ENCODE results near the gene RAC2. TPM values are rescaled to one million over a fixed set of nuclear protein-coding genes. Genes with fewer than 3 reads are reported as not detected.

The RAC2 gene
- total and polyA plus RNA-seq, 2 of the 8 experiments (the other 6 are each of a cell fraction or from before 2014, with no cell fraction given): 2.3 to 4.3 TPM

DNA sequence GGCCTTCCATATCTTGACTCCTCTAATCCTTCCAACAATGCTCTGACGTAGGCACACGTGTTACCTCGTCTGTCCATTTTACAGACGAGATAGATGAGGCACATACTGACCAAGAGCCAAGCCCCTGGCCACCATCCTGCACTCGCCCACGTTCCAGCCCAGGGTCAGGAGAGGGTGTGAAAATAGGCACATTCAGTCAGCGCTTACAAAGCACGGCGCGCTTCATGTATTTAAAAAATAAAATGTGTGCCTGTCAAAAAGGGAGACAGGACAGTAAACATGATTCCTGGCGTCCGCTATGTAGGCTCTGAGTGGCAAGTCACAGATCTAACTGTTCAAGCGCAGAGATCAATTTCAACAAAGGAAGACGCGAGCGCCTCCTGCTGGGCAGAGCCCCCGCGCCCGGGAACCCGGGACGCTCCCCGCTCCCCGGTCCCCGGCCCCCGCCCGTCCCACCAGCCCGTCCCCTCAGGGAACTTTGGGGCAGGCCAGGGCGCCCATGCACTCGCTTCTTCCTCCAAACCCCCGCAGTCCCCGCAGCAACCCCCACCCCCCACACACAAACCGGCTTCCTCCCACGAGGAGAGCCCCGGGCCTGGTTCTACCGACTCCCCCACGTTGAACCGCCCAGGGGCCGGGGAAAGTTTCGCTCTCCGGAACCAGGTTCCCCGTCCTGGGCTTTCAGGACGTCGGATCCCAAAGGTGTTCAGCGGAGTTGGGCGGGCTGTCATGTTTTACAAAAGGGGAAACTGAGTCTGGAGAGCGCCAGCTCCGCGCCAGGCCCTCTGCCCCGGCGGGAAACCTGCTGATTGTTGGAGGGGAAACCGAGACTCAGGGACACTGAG, 45.6 kb downstream of the RAC2 start (continued):
- TF ChIP-seq RAD21 (IDR thresholded peaks at IDR 0.05 in 1 of 2, conservative IDR thresholded peaks at IDR 0.05 in 1 of 2; ENCODE audit: low read depth in 2 of 2, low read length in 2 of 2): peak; percentile 64 to 69
- no peak for TF ChIP-seq SP2 (IDR thresholded peaks at IDR 0.05; ENCODE audit: low read length)
- no peak for TF ChIP-seq EP300 (IDR thresholded peaks at IDR 0.05; ENCODE audit: borderline replicate concordance in 1 of 2, low read depth in 2 of 2, low read length in 2 of 2)
- no peak for TF ChIP-seq TAF1 (IDR thresholded peaks at IDR 0.05; ENCODE audit: low read depth, low read length)
- TF ChIP-seq SAP30 (IDR thresholded peaks at IDR 0.05; ENCODE audit: insufficient read depth, insufficient replicate concordance, low read length): peak; percentile 56
- TF ChIP-seq SIN3A (conservative IDR thresholded peaks at IDR 0.05 in 1 of 2, IDR thresholded peaks at IDR 0.05 in 1 of 2; ENCODE audit: low read depth in 1 of 2, low read length in 2 of 2): peak in 1 of 2 experiments; percentile 57; a peak in 1 of 4 replicates
- no peak for TF ChIP-seq KDM4A (IDR thresholded peaks at IDR 0.05; ENCODE audit: low read depth, low read length, severe bottlenecking)
- no peak for TF ChIP-seq FOSL1 (IDR thresholded peaks at IDR 0.05; ENCODE audit: insufficient read depth, low read depth, low read length)
- no peak for TF ChIP-seq USF2 (IDR thresholded peaks at IDR 0.05; ENCODE audit: low read length)
- TF ChIP-seq CTBP2 (IDR thresholded peaks at IDR 0.05; ENCODE audit: borderline replicate concordance, insufficient read depth, insufficient read length, low read length): no peak
- TF ChIP-seq TBP (IDR thresholded peaks at IDR 0.05; ENCODE audit: low read depth, low read length): no peak
- TF ChIP-seq SIX5 (IDR thresholded peaks at IDR 0.05; ENCODE audit: low read depth, low read length): no peak
- TF ChIP-seq SIRT6 (IDR thresholded peaks at IDR 0.05; ENCODE audit: low read length): no peak
- no peak for TF ChIP-seq EGR1 (IDR thresholded peaks at IDR 0.05; ENCODE audit: borderline replicate concordance, low read depth, low read length)
- no peak for TF ChIP-seq RBBP5 (IDR thresholded peaks at IDR 0.05; ENCODE audit: borderline replicate concordance, low read depth, low read length)
- no peak for TF ChIP-seq SP4 (IDR thresholded peaks at IDR 0.05; ENCODE audit: low read length)
- no peak for TF ChIP-seq ATF3 (IDR thresholded peaks at IDR 0.05; ENCODE audit: insufficient read depth, low read depth, low read length)
- TF ChIP-seq RXRA (IDR thresholded peaks at IDR 0.05; ENCODE audit: insufficient read depth, low read depth, low read length): no peak
